Measurements from ENCODE around the gene ANO7.

DNA sequence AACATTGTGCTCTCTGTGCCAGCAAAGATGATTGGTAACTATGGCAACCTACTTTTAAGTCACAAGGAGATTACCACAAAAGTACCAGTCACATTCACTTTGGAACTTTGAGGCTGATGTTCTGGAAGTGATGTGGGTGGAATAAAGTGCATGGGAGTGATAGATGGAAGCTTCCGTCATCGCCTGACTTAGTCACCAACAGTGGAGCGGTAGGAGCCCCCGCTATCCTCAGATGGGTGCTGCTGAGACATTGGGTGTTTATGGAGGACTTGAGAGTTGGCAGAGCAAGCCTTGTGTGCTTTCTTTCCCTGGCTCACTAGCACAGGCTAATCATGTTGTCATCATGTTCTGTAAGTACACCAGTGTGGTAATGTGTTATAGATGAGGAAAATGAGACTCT is 33.6 kb upstream of the ANO7 start:
- TF ChIP-seq, protein P1, sequence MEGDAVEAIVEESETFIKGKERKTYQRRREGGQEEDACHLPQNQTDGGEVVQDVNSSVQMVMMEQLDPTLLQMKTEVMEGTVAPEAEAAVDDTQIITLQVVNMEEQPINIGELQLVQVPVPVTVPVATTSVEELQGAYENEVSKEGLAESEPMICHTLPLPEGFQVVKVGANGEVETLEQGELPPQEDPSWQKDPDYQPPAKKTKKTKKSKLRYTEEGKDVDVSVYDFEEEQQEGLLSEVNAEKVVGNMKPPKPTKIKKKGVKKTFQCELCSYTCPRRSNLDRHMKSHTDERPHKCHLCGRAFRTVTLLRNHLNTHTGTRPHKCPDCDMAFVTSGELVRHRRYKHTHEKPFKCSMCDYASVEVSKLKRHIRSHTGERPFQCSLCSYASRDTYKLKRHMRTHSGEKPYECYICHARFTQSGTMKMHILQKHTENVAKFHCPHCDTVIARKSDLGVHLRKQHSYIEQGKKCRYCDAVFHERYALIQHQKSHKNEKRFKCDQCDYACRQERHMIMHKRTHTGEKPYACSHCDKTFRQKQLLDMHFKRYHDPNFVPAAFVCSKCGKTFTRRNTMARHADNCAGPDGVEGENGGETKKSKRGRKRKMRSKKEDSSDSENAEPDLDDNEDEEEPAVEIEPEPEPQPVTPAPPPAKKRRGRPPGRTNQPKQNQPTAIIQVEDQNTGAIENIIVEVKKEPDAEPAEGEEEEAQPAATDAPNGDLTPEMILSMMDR (IDR thresholded peaks at IDR 0.05) = no peak
- TF ChIP-seq POLR2A (IDR thresholded peaks at IDR 0.05) = no peak
